PC-3 (cell line): ENCODE data around the gene PADI2.

Source experiments
- EZH2 ChIP-seq: fragments of 300-600 bp; sonication (generic); IDR thresholded peaks from one replicate; pipeline ENCODE4 v1.6.1; 2017; ENCODE audit warnings: antibody characterized with exemption, mild to moderate bottlenecking, low read length; ENCODE audit not compliant: unreplicated experiment
- EZH2phosphoT487 ChIP-seq: fragments of 300-600 bp; sonication (generic); IDR thresholded peaks from 2 replicates; pipeline ENCODE4 v1.6.1; 2018; ENCODE audit warnings: mild to moderate bottlenecking, antibody characterized with exemption, low read length, borderline replicate concordance
- TF ChIP-seq, protein P1 (sequence below): fragments of 300-600 bp; sonication (generic); conservative IDR thresholded peaks from 2 replicates; pipeline ENCODE4 v1.5.1; 2017; ENCODE audit warnings: antibody characterized with exemption, low read depth, mild to moderate bottlenecking, low read length

- TF ChIP-seq, protein P1, sequence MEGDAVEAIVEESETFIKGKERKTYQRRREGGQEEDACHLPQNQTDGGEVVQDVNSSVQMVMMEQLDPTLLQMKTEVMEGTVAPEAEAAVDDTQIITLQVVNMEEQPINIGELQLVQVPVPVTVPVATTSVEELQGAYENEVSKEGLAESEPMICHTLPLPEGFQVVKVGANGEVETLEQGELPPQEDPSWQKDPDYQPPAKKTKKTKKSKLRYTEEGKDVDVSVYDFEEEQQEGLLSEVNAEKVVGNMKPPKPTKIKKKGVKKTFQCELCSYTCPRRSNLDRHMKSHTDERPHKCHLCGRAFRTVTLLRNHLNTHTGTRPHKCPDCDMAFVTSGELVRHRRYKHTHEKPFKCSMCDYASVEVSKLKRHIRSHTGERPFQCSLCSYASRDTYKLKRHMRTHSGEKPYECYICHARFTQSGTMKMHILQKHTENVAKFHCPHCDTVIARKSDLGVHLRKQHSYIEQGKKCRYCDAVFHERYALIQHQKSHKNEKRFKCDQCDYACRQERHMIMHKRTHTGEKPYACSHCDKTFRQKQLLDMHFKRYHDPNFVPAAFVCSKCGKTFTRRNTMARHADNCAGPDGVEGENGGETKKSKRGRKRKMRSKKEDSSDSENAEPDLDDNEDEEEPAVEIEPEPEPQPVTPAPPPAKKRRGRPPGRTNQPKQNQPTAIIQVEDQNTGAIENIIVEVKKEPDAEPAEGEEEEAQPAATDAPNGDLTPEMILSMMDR, result no peak
- TF ChIP-seq EZH2phosphoT487 (no peak), EZH2 (no peak)
Measured at GRCh38 chr1:17167041-17167785, 48.0 kb upstream of the PADI2 start.
